Left renal cortex interstitium (tissue), 4 donors: ENCODE measurements around the gene RAD23A. TPM values are rescaled to one million over a fixed set of nuclear protein-coding genes. Genes with fewer than 3 reads are reported as not detected.

Source experiments
- DNase-seq, 4 donors: peaks; one replicate each; pipeline ENCODE4 v3.0.0-alpha.2; 2013; ENCODE audit warnings: low read depth in 4 of 4, low spot score in 2 of 4, missing footprints in 1 of 4
- polyA plus RNA-seq, 4 donors: library from polyadenylated mRNA; unstranded; fragments of 120-200 nt; gene quantifications; one replicate each; pipeline ENCODE4 v1.2.1, GENCODE V29; 2013; ENCODE audit not compliant: insufficient read length in 4 of 4

The RAD23A gene
- polyA plus RNA-seq, 4 donors: 61.9 to 102 (median 87.3) TPM

DNA sequence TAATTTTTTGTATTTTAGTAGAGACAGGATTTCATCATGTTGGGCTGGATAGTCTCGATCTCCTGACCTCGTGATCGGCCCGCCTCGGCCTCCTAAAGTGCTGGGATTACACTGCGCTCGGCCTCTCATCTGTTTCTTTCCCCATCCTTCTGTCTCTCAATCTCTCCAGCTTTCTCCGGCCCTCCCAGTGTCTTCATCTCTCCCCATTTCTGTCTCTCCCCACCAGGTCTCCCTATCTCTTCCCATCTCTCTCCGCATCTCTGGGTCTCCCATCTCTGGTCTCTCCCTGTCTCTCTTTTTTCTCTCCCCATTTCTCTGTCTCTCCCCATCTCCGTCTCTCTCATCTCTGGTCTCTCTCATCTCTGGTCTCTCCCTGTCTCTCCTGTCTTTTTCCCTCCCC, 37.4 kb downstream of the RAD23A start:
- DNase-seq: no peak

DNA sequence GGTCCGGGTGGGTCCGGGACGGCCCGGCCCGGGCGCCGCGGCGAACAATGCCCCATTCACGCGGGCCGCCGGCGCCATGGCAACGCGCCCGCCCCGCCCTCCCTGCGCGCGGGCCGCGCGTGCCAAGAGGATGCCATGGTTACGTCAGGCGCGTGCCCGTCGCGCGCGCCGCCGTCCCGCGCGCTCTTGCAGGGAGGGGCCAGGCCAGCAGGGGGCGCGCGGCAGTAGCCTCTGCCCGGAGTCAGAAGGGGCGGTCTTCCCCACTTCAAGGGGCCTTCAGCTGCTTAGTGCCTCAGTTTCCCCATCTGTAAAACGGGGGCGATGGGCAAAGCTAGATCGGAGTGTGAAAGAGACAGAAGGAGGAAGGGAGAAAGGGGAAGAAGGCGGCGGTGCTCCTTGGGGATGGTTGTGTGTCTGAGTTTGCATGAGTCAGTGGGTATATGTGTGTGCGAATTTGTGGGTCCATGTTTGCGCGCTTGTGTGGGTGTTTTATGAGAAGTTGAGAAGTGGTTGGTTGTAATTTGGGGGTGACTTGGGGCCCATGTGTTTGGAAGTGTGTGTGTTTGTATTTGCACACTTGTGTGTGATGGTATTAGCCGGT, 38.0 kb downstream of the RAD23A start:
- DNase-seq: peak in 1 of 4 donors; percentile 46

DNA sequence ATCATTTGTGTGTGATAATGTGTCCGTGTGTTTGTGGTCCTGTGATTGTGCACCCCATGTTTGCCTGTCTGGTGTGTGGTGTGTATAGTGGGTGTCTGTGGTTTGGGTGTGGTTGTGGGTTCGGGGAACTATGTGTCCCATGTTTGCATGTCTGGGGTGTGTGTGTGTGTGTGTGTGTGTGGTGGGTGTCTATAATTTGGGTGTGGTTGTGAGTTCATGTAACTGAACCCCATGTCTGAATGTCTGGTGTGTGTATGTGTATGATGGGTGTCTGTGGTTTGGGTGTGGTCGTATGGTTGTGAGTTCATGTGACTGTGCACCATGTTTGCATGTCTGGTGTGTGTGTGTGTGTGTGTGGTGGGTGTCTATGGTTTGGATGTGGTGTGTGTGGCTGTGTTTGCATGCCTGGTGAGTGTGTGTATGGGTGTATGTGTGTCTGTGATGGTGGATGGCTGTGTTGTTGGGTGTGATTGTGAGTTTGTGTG, 38.5 kb downstream of the RAD23A start:
- no peak for DNase-seq

DNA sequence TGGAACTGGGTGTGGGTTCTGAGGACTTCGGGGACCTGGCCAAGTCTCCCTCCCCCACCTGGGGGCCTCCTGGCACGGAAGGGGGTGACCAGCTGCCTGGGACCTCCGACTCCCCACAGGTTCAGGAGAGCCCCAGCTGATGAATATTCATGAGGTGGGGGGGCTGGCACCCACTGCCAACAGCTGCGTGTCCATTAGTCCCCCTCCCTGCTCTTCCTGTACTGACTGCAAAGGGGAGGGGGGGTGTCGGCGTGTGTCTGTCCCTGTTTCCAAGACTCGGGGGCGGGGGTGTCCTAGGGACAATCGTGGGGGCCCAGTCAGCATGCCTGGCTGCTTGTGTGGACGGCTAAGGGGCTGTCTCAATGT, 39.0 kb downstream of the RAD23A start:
- DNase-seq: no peak

DNA sequence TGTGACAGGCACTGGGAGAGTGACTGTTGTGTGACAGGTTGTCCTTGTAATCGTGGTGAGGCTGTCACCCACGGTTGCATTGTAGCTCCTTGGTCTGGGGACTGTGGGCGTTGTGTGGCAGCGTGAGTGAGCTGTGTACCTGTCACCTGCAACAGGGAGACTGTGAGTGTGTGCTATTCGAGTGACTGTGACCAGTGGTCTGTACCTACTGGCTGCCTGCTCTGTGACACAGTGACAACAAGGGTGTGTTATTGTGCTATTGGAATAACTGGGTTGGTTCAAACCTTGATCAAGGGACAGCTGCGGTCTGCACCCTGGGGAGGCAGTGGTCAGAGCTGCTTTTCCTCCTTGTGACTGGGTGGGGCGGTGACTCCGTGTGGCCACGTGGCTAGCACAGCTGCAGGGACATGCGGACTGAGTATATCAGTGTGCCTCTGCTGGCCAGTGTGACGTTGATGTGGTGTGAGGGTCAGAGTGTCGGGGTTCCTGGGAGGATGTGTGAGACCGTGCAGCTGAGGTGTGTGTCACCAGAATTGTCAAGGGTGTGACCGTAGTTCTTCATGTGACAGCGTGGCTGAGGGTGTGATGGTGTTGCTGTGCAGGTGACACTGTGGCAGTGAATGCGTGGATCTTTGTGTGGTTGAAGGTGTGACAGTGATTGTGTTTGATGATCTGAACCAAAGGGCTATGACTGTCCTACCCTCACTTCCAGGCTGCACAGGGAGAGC, 39.6 kb downstream of the RAD23A start:
- DNase-seq: no peak

DNA sequence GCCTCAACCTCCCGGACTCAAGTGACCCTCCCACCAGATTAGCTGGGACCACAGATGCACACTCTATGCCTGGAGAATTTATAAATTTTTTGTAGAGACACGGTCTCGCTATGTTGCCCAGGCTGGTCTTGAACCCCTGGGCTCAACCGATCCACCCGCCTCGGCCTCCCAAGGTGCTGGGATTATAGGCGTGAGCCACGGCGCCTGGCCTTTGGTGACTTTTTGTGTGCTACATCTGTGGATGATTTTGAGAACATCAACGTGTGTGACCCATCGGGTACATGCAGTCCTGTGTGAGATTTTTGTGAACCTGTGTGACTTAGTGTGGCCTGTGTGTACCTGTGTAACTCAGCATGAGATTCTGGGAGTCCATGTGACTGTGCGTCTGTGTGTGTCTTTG, 41.1 kb downstream of the RAD23A start:
- DNase-seq: no peak

DNA sequence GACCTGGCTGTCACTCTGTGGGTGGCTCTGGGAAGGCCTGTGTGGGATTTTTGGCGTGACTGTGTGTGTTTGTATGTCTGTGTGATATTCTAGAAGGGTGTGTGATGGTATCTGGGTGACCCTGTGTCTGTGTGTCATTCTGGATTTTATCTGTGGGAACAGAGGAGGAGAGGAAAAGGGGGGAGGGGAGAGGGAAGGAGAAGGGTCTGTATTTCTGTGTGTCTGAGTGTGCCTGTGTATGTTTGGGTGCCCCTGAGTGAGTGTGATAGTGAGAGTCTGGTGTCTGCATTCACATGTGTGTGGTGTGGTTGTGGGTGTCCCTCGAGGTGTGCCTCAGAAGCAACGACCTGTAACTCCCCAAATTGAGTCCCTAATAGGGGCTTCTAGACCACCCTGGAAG, 41.5 kb downstream of the RAD23A start:
- DNase-seq: no peak

DNA sequence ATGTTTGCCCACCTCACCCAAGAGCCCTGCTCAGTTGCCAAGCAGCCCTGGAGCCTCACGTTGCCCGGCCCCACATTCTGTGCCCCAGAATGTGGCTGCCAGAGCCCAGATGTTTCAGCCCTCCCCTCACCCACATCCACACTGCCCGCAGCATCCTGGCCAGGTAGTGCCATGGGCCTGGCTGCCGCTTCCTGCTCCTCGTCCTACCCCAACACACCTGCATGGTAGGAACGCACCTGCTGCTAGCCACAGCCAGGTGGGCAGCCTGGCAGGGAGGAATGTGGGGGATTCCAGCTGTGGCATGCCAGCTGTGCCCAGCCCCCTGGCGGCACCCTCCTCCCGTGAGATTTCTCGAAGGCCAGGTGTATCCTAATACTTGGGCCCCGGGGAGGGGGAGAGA, 42.1 kb downstream of the RAD23A start:
- DNase-seq: no peak

DNA sequence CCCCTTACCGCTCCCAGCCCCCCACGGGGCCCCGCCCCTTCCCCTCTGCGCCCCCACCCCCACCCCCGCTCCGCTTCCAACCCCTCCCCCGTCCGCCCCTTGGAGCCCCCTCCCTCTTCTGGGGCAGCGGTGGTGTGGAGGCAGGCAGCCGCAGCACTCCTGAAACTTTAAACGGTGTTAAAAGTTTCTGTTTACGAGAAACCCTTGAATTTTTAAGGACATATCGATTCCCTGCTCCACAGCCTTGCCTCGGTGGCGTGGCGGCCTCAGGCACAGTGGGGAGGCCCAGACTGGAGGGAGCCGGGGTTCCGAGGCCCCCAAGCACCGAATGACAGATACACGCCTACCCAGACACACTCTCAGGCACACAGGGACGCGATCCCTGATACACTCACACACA, 44.8 kb downstream of the RAD23A start:
- DNase-seq: no peak

DNA sequence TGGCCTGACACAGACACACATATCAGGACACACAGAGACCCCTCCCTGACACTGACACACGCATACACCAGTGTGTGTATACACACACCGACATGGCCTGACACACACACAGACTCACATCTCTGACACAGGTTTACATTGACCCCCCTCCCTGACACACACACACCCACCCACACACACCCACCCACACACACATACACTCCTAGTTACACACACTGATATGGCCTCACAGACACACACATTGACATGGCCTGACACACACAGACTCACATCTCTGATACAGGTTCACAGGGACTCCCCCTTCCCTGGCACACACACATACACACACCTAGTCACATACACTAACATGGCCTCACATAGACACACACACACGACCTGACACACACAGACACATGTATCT, 45.2 kb downstream of the RAD23A start:
- no peak for DNase-seq

DNA sequence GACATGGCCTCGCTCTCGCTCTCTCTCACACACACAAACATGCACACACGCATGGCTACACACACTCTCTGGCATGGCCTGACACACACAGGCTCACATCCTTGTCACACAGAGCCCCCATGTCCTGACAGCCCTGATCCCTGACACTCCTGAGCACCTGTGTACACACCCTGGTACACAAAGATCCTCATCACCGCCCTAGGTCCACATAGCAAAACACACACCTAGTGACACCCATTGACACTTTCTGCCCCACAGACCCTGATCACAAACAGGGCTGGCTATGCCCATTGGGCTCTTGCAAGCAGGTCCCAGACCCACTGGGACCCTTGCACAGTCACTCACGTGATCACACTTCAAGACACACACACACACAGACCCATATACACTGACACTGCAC, 45.6 kb downstream of the RAD23A start:
- no peak for DNase-seq

DNA sequence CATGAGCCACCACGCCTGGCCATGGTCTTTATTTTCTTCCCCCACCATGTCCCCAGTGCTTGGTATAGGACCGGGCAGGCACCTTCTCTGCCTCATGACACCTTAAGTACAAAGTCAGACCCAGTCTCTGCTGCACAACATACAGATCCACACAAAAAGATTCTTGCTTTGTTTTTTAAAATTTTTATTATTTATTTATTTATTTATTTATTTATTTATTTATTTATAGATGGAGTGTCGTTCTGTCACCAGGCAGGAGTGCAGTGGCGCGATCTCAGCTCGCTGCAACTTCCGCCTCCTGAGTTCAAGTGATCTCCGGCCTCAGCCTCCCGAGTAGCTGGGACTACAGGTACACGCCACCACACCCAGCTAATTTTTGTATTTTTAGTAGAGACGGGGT, 47.1 kb downstream of the RAD23A start:
- no peak for DNase-seq

DNA sequence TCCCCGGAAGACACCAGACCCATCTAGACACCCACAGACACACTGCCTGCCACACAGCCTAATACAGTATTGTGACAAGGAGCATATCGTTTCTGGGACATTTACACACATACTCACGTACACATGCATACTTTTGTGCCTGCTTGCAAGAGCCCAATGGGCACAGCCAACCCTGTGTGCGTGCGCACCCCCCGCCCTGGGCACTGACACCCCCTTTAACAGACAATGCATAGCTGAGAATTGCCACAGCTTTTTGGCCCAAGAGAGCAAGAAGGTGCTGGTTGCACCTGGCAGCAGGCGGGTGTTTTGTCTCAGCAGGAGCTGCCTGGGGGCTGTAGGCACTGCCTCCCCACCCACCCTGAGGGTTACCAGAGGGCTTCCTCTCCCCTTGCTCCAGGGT, 47.9 kb downstream of the RAD23A start:
- no peak for DNase-seq

DNA sequence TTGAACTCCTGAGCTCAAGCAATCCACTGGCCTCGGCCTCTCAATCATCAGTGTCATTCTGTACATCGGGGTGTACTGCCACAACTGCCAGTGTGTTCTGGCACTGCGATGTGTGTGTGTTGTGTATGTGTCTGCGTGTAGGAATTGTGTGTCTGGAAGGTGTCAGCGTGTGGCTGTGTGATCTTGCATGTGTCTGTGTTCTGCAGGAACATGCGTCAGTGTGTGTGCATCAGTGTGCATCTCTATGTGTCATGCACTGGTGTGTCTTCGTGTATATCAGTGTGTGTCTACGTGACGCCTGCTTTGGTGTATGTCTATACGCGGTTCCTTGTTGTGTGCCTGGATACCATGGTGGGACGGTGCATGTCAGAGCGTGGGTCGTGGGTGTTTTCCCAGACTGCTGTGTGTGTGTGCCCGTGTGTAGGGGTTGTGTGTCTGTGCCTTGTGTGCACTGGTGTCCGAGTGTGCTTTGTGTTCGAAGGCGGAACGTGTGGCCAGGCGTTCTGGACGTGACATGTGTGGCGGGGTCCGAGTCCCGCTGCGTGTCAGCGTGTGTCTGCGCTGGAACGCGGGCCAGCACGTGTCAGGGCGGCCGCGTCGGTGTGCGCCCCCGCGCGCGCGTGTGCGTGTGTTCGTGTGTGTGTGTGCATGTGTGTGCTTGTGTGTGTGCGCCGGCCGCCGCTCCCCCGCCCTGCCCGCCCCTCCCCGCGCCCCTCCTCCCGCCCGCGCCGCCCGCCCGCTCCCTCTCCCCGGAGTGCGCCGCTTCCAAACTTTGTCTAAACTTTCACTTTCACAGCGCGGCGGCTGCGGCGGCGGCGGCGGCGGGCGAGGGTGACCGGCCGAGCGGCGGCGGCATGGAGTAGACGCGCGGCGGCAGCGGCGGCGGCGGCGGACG, 49.3 kb downstream of the RAD23A start, which contains the start of gene NFIX:
TSS of gene NFIX (plus strand) at position 775 of the 895 bp plus-strand sequence. CDS start 363 bp downstream, outside the sequence.
- DNase-seq: no peak

DNA sequence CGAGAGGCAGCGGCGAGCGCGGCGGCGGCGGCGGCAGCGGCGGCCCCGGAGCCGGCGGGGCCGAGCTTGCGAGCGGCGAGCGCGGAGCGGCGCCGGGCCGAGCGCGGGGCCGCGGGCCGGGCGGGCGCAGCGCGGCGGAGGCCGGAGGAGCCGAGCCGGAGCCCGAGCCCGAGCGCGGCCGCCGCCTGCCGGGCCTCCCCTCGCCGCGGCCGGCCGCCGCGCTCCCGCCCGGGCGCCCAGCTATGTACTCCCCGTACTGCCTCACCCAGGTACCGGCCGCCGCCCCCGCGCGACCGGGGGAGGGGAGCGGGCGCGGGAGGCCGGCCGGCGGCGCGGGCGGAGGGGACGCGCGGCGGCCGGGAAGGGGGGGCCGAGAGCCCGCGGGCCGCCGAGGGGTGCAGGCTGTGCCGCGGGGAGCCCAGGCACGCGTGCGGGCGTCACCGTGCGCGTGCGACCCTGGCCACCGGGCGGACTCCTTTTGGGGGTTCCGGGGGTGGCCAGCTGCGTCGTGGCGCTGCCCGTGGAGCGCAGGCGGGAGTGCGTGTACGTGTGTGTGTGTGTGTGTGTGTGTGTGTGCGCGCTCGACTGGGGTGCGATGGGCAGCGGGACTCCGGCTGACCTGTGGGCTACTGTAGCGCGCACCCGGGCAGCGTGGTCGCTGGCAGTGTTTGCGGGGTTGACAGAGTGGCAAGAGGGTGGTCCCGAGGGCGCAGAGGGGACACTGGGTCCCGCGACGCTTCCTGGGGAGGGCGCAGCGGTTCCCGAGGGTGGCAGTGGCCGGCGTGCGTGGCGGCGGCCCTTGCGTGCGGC, 50.1 kb downstream of the RAD23A start:
- DNase-seq: no peak

DNA sequence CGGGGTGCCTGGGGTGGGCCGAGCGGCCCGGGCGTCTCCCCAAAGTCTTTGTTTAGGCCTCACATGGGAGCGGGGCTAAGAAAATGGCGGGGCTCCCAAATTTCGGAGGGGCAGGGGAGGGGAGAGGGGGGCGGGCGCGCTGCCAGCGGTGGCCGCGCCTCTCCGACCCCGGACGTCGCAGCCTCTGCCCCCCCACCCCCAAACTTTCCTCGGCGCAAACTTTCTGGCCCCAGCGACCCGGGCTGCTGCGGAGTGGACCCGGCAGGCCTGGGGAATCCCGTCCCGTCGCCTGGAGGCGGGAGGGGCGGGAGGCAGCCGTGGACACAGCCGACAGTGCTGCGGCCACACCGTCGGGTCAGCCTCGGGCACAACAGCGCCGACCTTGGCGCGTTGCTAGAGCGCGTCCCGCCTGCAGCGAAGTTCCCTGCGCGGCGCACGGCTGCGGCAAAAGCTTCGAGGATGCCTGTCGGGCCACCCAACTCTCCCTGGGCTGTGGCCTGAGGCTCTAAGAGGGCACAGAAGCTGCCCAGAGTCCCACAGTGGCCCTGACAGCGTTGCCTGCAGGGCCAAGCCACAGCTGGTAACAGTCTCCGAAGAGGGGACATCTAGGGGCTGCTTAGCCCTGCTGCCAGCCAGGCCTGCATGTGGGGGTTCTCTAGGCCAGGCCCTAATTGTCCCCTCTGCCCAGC, 50.9 kb downstream of the RAD23A start:
- DNase-seq: no peak

DNA sequence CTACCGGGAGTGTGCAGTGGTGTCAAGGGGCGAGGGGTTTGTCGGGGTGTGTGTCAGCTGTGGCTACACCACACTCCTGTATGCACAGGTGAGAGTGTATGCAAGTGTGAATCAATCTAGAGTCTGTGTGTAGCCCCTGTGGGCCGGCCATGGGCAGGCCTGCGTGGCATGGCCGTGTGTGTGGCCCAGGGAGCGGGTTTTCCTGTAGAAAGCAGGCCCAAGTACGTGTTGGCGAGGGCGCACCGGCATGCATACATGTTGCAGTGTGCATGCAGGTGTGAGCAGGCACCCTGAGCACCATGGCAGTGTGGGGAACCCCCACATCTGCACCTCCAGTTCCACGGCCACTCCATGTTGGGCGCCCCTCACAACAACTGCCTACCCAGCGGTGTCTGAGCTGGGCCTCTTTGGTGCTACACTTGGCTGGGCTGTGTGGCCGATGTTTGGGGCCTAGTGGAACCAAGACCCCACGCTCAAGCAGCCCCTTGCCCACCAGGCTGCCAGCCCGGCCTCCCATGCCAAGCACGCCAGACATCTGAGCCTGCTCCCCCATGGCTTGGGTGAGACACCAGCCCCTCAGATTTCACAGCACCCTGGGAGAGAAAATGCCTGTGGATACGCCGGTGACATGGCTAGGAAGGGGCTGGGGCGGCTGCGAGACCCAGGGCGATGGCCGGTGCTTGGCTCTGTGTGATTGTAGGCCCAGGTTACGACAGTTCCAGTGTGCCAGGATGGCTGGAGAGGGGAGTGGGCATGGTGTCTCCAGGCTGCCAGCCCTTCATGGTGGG, 51.7 kb downstream of the RAD23A start:
- DNase-seq: no peak

DNA sequence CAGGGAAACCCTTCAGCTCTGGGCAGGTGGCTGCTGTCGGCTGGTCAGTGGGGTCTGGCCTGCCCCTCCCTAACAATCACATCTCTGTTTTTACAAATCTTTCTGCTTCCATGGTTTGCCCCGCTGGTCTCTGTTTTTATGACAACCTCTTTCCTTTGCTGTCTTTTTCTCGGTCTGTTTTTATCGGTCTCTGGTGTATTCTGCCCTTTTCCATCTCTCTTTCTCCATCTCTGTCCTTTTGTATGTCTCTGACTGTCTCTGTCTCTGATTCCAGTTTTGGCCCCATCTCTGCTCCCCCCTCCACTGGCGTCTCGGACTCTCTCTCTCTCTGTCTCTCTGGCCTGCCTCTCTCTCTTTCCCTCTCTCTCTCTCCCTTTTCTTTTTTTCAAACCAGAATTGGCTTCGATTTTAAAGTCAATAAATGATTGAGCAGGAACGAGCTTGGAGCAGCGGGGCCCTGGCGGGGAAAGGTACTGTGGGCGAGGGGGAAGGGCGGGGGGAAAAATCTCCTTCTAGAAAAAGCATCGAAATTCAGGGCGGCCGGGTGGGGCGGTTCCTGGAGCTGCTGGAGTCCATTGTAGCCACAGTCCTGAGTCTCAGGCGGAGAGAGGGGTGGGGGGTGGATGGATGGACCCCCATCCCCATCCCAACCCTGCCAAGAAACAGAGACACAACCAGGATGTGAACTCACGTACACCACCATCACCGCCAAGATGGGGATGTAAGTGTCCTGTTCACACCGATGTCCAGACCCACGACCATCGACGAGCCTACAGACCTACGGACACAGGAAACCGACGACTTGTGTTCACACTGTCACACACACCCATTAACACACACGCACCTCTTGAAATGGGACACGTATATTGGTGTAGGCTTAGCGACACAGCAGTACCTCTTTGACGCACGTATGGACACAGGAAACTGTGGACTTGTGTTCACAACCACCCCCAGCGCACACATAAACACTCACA, 52.6 kb downstream of the RAD23A start:
- no peak for DNase-seq
